ENCODE results near the gene FAM110D. TPM values are rescaled to one million over a fixed set of nuclear protein-coding genes. Genes with fewer than 3 reads are reported as not detected.

Gene FAM110D
- total RNA-seq, 1 donor from 2014 or later, result 0.82 TPM

DNA sequence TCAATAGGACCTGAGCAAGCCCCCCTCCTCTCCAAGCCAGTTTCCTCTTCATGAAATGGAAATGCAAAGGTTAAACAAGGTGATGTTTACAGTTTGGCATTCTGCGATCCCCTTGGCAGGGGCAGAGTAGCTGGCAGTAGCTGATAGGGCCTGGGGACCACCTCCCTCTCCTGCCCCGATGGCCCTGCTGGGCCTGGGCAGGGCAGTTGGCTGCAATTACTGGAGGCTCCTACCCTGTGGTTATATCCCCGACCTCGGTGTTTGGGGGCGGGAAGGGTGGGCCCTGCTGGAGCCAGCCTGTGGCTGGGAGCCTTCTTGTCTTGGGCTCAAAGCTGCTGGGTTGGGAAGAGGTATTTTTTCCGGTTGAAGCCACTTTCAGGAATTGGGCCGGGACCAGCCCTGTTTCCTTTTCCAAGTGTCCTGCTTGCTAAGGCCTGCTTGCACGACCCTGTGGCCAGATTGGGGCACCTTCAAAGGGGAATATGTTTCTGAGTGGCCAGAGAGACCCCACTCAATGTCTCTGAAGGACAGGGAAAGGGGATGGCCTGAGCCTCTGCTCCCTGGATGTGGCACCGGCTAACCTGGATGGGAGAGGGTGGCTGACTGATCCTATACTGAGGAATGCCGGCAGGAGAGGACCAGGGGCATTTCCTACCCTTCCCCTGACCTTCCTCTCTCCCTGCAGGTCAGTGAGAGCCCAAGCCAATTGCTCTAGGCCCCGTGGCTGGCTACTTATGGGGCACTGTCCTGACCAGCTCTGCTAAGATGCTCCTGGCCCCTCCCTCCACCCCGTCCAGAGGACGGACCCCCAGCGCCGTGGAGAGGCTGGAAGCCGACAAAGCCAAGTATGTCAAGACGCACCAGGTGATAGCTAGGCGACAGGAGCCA is 1.9 kb downstream of the FAM110D start:
- DNase-seq (ENCODE audit: low spot score in 2 of 2), result no peak
- no peak for FAIRE-seq

- FAIRE-seq (no peak), DNase-seq (ENCODE audit: low spot score in 2 of 2) (peak; percentile 82 to 85)
Observed at GRCh38 chr1:26161415-26162219, 2.7 kb downstream of the FAM110D start.

GRCh38 chr1:26162220-26162709 is 3.4 kb downstream of the FAM110D start:
- DNase-seq (ENCODE audit: low spot score in 2 of 2), result no peak
- no peak for FAIRE-seq

DNA sequence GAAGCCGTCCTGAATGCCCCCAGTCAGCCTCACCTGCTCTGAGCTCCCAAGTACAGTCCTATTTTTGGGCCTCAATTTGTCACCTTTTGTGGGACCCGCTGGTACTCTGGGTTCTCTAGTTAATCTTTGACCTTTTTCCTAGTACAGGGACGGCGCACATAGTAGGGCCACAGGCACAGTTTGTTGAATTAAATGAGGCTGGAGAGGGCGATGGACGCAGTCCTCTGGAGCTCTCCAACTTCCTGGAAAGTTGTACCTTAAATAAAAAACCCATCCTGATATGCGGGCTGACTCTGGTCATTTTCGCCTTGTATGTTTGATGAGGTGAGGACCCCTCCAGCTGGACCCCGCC is 4.8 kb downstream of the FAM110D start:
- no peak for DNase-seq (ENCODE audit: low spot score in 2 of 2)
- FAIRE-seq, result no peak

DNA sequence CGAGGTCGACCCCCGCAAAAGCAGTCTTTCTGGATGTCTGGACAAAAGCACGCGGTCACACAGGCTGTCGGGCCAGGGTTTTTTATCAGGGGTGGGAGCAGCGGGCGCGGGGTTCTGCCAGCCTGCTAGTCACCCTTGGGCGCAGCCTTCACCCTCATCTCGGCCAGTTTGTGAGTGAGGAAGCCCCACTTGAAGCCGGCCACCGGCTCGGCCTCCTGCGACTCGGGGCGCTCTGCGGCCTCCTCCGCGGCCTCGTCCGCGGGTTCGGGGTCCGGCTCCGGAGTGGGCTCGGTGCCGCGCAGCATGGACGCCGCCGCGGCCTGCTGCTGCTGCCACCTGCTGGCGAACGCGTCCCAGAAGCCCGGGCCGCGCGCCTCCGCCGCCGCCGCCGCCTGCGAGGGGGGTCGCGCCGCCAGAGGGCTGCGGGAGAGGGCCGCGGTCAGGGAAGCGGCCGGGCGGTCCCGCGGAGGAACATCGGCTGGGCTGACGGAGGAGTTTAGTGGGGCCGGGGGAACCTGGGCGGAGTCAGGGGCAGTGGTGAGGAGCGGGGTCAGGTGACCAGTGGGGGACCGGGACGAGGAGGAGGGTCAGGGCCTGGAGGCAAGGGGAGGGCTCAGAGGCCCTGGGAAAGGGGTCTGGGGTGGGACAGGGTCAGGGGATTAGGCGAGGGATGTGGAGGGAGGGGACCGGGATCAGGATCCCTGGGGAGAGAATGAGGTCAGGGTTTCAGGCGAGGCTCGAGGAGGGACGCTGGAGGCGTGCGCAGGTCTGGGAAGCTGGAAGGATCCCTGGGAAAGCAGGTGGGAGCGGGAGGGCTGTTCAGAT is 5.4 kb downstream of the FAM110D start:
- DNase-seq (ENCODE audit: low spot score in 2 of 2) (peak; percentile 77), FAIRE-seq (no peak)

GRCh38 chr1:26164861-26165842 is 6.3 kb downstream of the FAM110D start:
- FAIRE-seq (no peak), DNase-seq (ENCODE audit: low spot score in 2 of 2) (no peak)

- no peak for FAIRE-seq
- DNase-seq (ENCODE audit: low spot score in 2 of 2), result no peak
Observed at GRCh38 chr1:26166719-26167281, 7.9 kb downstream of the FAM110D start.

- FAIRE-seq, result no peak
- no peak for DNase-seq (ENCODE audit: low spot score in 2 of 2)
Observed at GRCh38 chr1:26168410-26169197, 9.7 kb downstream of the FAM110D start, which contains the start of gene C1orf232. TSS of gene C1orf232 (minus strand) at chr1:26168963. CDS start at chr1:26168499, 464 bp downstream.

DNA sequence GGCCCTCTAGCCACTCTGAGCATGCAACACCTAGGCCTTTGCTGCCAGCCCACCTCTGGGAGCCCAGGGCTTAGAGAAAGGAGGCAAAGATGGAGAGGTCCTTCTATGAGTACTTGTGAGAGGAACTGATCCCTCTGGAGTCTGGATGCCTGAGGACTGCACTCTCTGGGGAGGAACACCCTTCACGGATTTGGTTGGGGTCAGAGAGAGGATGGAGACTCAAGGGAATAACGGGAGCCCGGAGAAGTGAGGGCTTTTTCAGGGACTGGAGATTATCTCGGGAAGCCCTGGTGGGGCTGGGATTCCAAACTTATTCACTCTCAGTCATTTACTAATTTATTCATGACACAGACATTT is 10.3 kb downstream of the FAM110D start:
- FAIRE-seq, result no peak
- DNase-seq (ENCODE audit: low spot score in 2 of 2), result no peak

DNA sequence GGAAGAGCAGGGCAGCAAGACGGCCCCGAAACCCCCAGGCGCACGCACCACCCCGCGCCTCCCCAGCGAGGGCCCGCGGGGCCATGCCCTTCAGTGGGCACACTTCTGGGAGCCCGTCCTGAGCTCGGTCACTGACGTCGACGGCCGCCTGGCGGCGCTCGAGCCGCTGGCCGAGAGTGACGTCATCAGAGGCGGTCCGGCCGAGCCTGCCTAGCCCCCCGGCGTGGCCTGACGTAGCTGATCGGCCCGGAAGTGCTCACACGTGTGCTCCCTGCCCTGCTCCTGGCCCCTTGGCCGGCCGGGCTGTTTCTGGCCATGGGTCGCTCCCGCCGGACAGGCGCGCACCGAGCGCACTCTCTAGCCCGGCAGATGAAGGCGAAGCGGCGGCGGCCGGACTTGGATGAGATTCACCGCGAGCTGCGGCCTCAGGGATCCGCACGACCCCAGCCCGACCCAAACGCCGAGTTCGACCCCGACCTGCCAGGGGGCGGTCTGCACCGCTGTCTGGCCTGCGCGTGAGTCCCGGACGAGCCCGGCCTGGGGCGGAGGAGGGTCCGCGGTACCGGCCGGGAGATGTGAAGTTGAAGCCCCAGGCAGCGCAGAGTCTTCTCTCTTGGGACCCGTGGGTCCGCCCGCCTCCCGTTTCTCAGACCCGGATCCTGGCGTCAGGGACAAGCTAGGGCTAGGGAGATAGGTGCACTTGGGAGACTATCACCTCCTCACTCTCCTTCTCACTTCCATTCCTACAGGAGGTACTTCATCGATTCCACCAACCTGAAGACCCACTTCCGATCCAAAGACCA is 11.0 kb downstream of the FAM110D start, which contains the start of gene ZNF593:
Gene ZNF593 (plus strand): TSS at position 240 of the 803 bp plus-strand sequence. CDS start 76 bp downstream, at position 316.
- FAIRE-seq (no peak), DNase-seq (ENCODE audit: low spot score in 2 of 2) (peak; percentile 100)

- DNase-seq (ENCODE audit: low spot score in 2 of 2) (no peak), FAIRE-seq (no peak)
Observed at GRCh38 chr1:26170472-26170821, 11.6 kb downstream of the FAM110D start.

DNA sequence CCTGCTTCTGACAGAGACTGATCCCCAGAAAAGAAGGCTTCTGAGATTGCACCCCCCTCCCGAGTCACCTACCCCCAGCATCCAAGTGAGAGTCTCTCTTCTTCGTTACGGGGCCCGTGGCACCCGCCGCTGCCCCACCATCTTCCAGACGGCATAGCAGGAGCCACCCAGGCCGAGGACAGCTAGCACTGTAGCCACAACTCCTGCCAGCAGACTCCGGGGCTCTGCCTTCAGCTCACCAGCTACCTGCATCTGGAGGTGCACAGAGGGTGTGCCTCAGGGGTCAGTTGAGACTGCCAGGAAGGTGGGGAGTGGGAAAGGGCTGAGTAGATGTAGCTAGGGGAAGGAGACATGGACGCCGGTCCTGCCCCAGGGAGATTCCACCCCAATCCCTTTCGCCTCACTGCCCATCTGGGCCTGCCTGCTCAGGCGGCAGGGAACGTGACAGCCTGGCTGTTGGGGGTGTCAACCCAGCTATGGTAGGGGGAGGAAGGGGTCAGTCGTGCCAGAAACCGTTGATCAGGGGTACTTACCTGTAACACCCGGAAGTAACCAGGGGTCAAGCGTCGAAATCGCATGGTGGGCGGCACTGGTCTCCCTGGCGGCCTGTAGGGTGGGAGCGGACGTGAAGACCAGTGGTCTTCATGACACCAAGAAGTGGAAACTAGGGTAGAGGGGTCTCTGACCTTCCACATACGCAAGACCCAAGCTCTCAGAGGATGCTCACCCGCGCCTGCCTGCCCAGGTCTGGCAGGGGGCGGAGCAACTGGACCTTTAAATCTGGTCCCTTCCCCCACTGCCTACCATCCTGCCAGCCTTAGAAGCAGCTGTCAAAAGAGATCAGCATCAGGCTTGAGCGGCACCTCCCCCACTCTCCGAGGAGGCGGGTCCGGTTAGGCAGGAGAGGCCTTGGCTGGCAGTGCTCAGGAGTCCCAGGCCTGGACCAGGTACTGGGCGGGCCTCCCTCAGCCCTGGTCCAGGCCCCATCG is 12.5 kb downstream of the FAM110D start, which contains the start of gene ZNF593OS:
Gene ZNF593OS (minus strand): TSS at position 749 of the 989 bp plus-strand sequence. CDS start 171 bp downstream, at position 578.
- no peak for DNase-seq (ENCODE audit: low spot score in 2 of 2)
- FAIRE-seq, result no peak

DNA sequence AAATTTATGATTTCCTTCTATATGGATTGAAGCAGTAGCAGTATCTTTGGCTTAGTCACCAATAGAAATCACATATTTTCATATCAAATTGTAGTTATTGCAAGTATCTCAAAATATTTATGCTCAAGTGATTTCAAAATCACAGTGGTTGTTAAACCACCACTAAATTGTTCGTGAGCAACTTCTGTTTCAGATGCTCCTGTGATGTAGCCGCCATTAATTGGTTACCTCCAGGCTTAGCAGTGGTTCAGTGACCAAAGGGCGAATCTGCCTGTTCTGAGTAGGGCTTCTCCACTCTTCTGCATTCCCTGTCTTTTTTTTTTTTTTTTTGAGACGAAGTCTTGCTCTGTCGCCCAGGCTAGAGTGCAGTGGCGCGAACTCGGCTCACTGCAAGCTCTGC is 16.5 kb downstream of the FAM110D start:
- DNase-seq (ENCODE audit: low spot score in 2 of 2) (no peak), FAIRE-seq (no peak)

DNA sequence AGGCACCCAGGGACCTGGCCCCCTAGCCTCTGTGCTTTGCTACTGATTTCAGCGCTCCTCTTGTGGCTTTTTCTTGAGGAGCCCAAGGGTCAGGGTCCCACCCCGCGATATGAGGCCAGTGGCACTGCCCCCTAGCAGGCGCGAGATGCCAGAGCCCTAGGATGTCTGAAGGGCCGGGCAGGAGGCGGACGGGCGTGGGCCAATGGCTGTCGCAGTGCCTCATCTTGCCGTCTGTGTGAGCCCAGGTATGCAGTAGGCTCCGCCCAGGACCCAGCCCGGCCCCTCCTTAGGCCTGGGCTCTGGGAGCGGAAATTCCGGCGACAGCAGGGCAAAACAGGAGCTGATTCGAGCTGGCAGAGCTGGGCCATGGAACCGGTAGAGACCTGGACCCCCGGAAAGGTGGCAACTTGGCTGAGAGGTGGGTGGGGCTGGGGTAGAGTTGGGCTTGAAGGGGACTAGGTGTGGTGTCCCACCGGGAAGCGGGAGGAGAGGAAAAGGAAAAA is 18.4 kb downstream of the FAM110D start, which contains the start of gene CNKSR1:
Gene CNKSR1 (plus strand): TSS at position 310 of the 503 bp plus-strand sequence. CDS start 57 bp downstream, at position 367.
- DNase-seq (ENCODE audit: low spot score in 2 of 2), result no peak
- FAIRE-seq, result no peak

DNA sequence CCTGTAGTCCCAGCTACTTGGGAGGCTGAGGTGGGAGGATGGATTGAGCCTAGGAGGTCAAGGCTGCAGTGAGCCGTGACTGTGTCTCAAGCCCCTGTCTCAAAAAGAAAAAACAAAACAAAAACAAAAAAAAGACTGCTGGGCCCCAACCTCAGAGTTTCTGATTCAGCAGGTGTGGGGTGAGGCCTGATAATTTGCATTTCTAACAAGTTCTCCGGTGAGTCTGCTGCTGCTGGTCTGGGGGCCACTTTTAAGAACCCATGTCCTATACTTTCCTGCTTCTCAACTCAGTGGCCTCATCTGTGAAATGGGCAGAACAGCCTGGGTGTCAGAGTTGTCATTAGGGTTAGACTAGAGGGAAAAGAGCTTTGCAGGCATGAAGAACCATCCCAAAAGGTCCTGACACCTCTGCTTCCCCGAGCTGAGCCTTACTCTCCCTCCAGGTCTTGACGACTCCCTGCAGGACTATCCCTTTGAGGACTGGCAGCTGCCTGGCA is 21.2 kb downstream of the FAM110D start:
- no peak for FAIRE-seq
- DNase-seq (ENCODE audit: low spot score in 2 of 2), result no peak
